Liver (tissue), 9 donors: ENCODE measurements around the gene RFPL3. TPM values are rescaled to one million over a fixed set of nuclear protein-coding genes. Genes with fewer than 3 reads are reported as not detected.

Source experiments
- DNase-seq: peaks from one replicate; pipeline ENCODE4 v3.0.0-alpha.2; 2017; ENCODE audit warnings: low spot score
- H3K27ac ChIP-seq, 2 donors: one replicate each; pipeline ENCODE4 v1.7.0; 2013; ENCODE audit warnings: inconsistent platforms in 2 of 2, low read length in 2 of 2, control low read depth in 1 of 2, low read depth in 1 of 2, mild to moderate bottlenecking in 1 of 2
- H3K27me3 ChIP-seq, 4 donors: one replicate each; pipeline versions ENCODE4 v1.6.1 to v1.7.0; 2013; ENCODE audit warnings: low read length in 3 of 4, inconsistent platforms in 1 of 4, mild to moderate bottlenecking in 1 of 4, moderate library complexity in 1 of 4; ENCODE audit not compliant: control insufficient read depth in 4 of 4, insufficient read depth in 4 of 4
- H3K36me3 ChIP-seq, 4 donors: one replicate each; pipeline versions ENCODE4 v1.6.1 to v1.7.0; 2013; ENCODE audit warnings: low read length in 3 of 4, mild to moderate bottlenecking in 3 of 4, low read depth in 1 of 4, moderate library complexity in 1 of 4; ENCODE audit not compliant: control insufficient read depth in 4 of 4, insufficient read depth in 3 of 4
- H3K4me1 ChIP-seq, 4 donors: one replicate each; pipeline versions ENCODE4 v1.6.1 to v1.7.0; 2013; ENCODE audit warnings: low read length in 3 of 4, mild to moderate bottlenecking in 3 of 4, moderate library complexity in 1 of 4; ENCODE audit not compliant: control insufficient read depth in 4 of 4, insufficient read depth in 4 of 4
- H3K4me3 ChIP-seq, 3 donors: one replicate each; pipeline versions ENCODE4 v1.6.1 to v1.7.0; 2013; ENCODE audit warnings: low read length in 3 of 3, control low read depth in 1 of 3, low read depth in 1 of 3, mild to moderate bottlenecking in 1 of 3
- H3K9ac ChIP-seq, 2 donors: one replicate each; pipeline ENCODE4 v1.7.0; 2013; ENCODE audit warnings: low read length in 2 of 2, mild to moderate bottlenecking in 2 of 2, moderate library complexity in 2 of 2, control low read depth in 1 of 2, low read depth in 1 of 2
- H3K9me3 ChIP-seq, 4 donors: one replicate each; pipeline versions ENCODE4 v1.6.1 to v1.7.0; 2013; ENCODE audit warnings: low read length in 3 of 4; ENCODE audit not compliant: control insufficient read depth in 4 of 4
- ATF3 ChIP-seq: IDR thresholded peaks from 2 replicates; pipeline ENCODE4 v1.6.1; 2016; ENCODE audit warnings: antibody characterized with exemption
- CTCF ChIP-seq: fragments of 150-350 bp; IDR thresholded peaks from 2 replicates; pipeline ENCODE4 v1.5.1; 2017; ENCODE audit warnings: improper control_type of control experiment, low read depth, low read length; ENCODE audit not compliant: missing input control
- FOXA1 ChIP-seq: IDR thresholded peaks from 2 replicates; pipeline ENCODE4 v1.6.1; 2016; ENCODE audit warnings: antibody characterized with exemption
- JUND ChIP-seq, 2 donors: IDR thresholded peaks; 2 replicates each; pipeline ENCODE4 v1.6.1; 2016; ENCODE audit warnings: antibody characterized with exemption in 2 of 2
- RAD21 ChIP-seq, 2 donors: IDR thresholded peaks; 2 replicates each; pipeline ENCODE4 v1.6.1; 2016; ENCODE audit warnings: antibody characterized with exemption in 2 of 2, mild to moderate bottlenecking in 2 of 2
- SP1 ChIP-seq: IDR thresholded peaks from 2 replicates; pipeline ENCODE4 v1.6.1; 2018; ENCODE audit warnings: antibody characterized with exemption, mild to moderate bottlenecking
- TAF1 ChIP-seq: conservative IDR thresholded peaks from 2 replicates; pipeline ENCODE4 v1.6.1; 2016; ENCODE audit warnings: antibody characterized with exemption, mild to moderate bottlenecking
- WGBS: extraction: QIAGEN DNeasy Blood & Tissue Kit; methylation state at CpG from one replicate; pipeline ENCODE4 v1.1.7; 2013; 5-methylcytosine and 5-hydroxymethylcytosine counted together
- polyA plus RNA-seq, 2 donors: library from polyadenylated mRNA; stranded (reverse) in 1 of 2; unstranded in 1 of 2; fragments of 200-250 nt in 1 of 2; fragments of >200 nt in 1 of 2; fragmentation: Nextera tagmentation in 1 of 2; extraction: Ambion mirVana in 1 of 2; gene quantifications; one replicate each; pipeline versions ENCODE4 v1.2.1 to v1.2.3, GENCODE V29; 2013 to 2015
- total RNA-seq, 2 donors: library from RNA; depleted of rRNA; stranded (reverse); fragments of >200 nt; gene quantifications; one replicate each; pipeline ENCODE4 v1.2.3, GENCODE V29; 2014
- TF ChIP-seq, protein P1 (sequence below): IDR thresholded peaks from 2 replicates; pipeline ENCODE4 v1.6.1; 2016; ENCODE audit warnings: antibody characterized with exemption, mild to moderate bottlenecking
- TF ChIP-seq, protein P2 (sequence below): IDR thresholded peaks from 2 replicates; pipeline ENCODE4 v1.6.1; 2016; ENCODE audit warnings: antibody characterized with exemption
- donor health status: healthy.
- donor health status: healthy.
- donor health status: healthy.
- donor health status: healthy.
- donor health status: healthy.

The RFPL3 gene
- total and polyA plus RNA-seq, 4 donors, result not detected

DNA sequence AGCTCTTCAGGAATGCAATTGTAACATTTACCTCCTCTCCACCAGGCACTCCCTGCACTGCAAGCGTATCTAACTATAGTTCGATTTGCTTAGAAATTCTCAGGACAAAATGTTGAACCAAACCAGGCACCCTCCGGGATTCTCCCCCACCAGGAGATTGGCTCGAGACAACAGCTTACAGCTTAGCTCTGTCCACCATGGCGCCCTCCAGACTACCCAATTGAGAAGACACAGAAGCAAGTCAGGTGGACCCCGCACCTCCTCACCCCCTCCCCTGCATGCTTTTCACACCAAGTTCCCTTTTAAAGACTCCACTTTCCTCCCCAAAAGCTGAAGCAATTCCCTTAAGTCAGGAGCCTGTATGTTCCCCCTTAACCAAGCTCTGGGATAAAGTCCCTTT is 34.7 kb upstream of the RFPL3 start:
- Histone ChIP-seq H3K27me3 (no peaks in the 10 kb centered on the region), H3K9ac (no peak overlapping the region), H3K9me3 (no peaks in the 10 kb centered on the region), H3K36me3 (no peaks in the 10 kb centered on the region), H3K27ac (no peak overlapping the region), H3K4me3 (no peak overlapping the region), H3K4me1 (no peaks in the 10 kb centered on the region)
- WGBS, result 80% methylated on average over 6 of the region's 6 CpGs
- peak; percentile 20 for DNase-seq
- no peak for TF ChIP-seq TAF1

- no peak overlapping the region for H3K27ac ChIP-seq
- no peak for TF ChIP-seq SP1
- no peak for TF ChIP-seq CTCF
- TF ChIP-seq, protein P1, sequence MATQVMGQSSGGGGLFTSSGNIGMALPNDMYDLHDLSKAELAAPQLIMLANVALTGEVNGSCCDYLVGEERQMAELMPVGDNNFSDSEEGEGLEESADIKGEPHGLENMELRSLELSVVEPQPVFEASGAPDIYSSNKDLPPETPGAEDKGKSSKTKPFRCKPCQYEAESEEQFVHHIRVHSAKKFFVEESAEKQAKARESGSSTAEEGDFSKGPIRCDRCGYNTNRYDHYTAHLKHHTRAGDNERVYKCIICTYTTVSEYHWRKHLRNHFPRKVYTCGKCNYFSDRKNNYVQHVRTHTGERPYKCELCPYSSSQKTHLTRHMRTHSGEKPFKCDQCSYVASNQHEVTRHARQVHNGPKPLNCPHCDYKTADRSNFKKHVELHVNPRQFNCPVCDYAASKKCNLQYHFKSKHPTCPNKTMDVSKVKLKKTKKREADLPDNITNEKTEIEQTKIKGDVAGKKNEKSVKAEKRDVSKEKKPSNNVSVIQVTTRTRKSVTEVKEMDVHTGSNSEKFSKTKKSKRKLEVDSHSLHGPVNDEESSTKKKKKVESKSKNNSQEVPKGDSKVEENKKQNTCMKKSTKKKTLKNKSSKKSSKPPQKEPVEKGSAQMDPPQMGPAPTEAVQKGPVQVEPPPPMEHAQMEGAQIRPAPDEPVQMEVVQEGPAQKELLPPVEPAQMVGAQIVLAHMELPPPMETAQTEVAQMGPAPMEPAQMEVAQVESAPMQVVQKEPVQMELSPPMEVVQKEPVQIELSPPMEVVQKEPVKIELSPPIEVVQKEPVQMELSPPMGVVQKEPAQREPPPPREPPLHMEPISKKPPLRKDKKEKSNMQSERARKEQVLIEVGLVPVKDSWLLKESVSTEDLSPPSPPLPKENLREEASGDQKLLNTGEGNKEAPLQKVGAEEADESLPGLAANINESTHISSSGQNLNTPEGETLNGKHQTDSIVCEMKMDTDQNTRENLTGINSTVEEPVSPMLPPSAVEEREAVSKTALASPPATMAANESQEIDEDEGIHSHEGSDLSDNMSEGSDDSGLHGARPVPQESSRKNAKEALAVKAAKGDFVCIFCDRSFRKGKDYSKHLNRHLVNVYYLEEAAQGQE, result no peak
- TF ChIP-seq FOXA1, result no peak
- TF ChIP-seq, protein P2, sequence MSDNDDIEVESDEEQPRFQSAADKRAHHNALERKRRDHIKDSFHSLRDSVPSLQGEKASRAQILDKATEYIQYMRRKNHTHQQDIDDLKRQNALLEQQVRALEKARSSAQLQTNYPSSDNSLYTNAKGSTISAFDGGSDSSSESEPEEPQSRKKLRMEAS, result no peak
- TF ChIP-seq RAD21 (IDR thresholded peaks at IDR 0.05), result no peak
- no peak for TF ChIP-seq JUND (IDR thresholded peaks at IDR 0.05)
- no peak for TF ChIP-seq ATF3
- DNase-seq, result peak; percentile 21
Measured at GRCh38 chr22:32323513-32324164, 34.0 kb upstream of the RFPL3 start.

GRCh38 chr22:32324505-32325415 is 32.9 kb upstream of the RFPL3 start:
- H3K9ac ChIP-seq, result no peak overlapping the region
- no peaks in the 10 kb centered on the region for H3K36me3 ChIP-seq
- peak; percentile 24 for DNase-seq
- H3K27me3 ChIP-seq, result no peaks in the 10 kb centered on the region
- peaks cover 0 to 1% (median 0%) of the 10 kb centered on the region in 4 donors for H3K9me3 ChIP-seq
- TF ChIP-seq CTCF (no peak), TAF1 (no peak)
- no peak overlapping the region for H3K4me3 ChIP-seq
- no peak overlapping the region for H3K27ac ChIP-seq
- WGBS, result 83% methylated on average over 26 of the region's 26 CpGs
- no peaks in the 10 kb centered on the region for H3K4me1 ChIP-seq

More at GRCh38 chr22:32323513-32324164, 34.0 kb upstream of the RFPL3 start:
- Histone ChIP-seq H3K36me3 (no peaks in the 10 kb centered on the region), H3K9me3 (no peaks in the 10 kb centered on the region), H3K9ac (no peak overlapping the region), H3K4me1 (no peaks in the 10 kb centered on the region), H3K27me3 (no peaks in the 10 kb centered on the region), H3K4me3 (no peak overlapping the region)
- 83% methylated on average over 11 of the region's 11 CpGs for WGBS
